ENCODE measurements around the gene APMAP. TPM values are rescaled to one million over a fixed set of nuclear protein-coding genes. Genes with fewer than 3 reads are reported as not detected.

Gene APMAP
- polyA plus RNA-seq, 1 of the 3 experiments (the other 2 are of a cell fraction): 107 TPM

DNA sequence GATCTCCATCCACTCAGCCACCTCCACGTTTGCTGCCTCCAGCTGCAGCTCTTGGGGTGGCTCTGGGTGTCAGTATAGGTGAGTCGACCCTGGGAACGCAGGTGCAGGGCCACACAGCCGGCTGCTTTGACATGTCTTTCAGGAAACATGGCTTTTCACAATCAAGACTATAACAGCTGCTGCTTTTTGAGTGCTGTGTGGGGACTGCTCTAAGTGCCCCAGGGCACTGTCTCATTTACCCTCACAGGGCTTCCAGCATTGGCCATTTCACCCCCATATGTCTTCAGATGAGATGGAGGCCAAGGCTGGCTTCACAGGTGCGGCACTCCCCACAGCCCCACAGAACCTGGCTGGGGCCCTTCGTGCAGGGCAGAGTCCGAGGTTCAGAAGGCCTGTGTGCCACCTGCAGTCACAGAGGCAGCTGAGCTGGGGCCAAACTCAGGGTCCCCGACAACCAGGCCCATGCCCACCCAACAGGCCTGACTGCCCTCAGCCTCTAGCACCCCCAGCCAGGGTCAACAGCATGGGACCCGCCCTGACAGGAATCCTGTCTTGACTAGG lies 58.4 kb downstream of the APMAP start:
- Histone ChIP-seq H3K4me1 (ENCODE audit: control insufficient read depth in 1 of 2, insufficient read depth in 2 of 2, low read depth in 1 of 2, low read length in 1 of 2) (no peaks in the 10 kb centered on the region), H3K4me3 (ENCODE audit: low read depth in 2 of 2, low read length in 1 of 2) (no peak overlapping the region), H3K9me3 (no peaks in the 10 kb centered on the region), H3K36me3 (replicated peaks in 1 of 2; ENCODE audit: control insufficient read depth in 1 of 2, insufficient read depth in 2 of 2, low read length in 1 of 2) (no peaks in the 10 kb centered on the region), H3K79me2 (ENCODE audit: insufficient read depth) (no peaks in the 10 kb centered on the region), H3K4me2 (no peak overlapping the region), H4K20me1 (ENCODE audit: insufficient read depth) (no peaks in the 10 kb centered on the region), H3K27ac (ENCODE audit: low read depth in 2 of 2, low read length in 1 of 2) (no peak overlapping the region), H3K27me3 (ENCODE audit: insufficient read depth) (no peaks in the 10 kb centered on the region), H2AFZ (ENCODE audit: low read depth) (no peak overlapping the region), H3K9ac (no peak overlapping the region), H3K9me2 (no peaks in the 10 kb centered on the region), H3F3A (replicated peaks; ENCODE audit: insufficient read depth) (no peaks in the 10 kb centered on the region)
- DNase-seq: no peak
- no peak for TF ChIP-seq GABPA (IDR thresholded peaks at IDR 0.05; ENCODE audit: low read depth)
- TF ChIP-seq, protein P1, sequence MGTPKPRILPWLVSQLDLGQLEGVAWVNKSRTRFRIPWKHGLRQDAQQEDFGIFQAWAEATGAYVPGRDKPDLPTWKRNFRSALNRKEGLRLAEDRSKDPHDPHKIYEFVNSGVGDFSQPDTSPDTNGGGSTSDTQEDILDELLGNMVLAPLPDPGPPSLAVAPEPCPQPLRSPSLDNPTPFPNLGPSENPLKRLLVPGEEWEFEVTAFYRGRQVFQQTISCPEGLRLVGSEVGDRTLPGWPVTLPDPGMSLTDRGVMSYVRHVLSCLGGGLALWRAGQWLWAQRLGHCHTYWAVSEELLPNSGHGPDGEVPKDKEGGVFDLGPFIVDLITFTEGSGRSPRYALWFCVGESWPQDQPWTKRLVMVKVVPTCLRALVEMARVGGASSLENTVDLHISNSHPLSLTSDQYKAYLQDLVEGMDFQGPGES (IDR thresholded peaks at IDR 0.05; ENCODE audit: low read depth, low read length): no peak
- no peak for TF ChIP-seq FOXJ3 (CRISPR knock-in tag; IDR thresholded peaks at IDR 0.05)
- TF ChIP-seq RCOR1 (IDR thresholded peaks at IDR 0.05; ENCODE audit: low read length): no peak
- no peak for TF ChIP-seq MEF2A (IDR thresholded peaks at IDR 0.05; ENCODE audit: borderline replicate concordance, low read depth)
- TF ChIP-seq EZH2phosphoT487 (IDR thresholded peaks at IDR 0.05; ENCODE audit: borderline replicate concordance, low read depth): no peak
- TF ChIP-seq NFIC (IDR thresholded peaks at IDR 0.05; ENCODE audit: borderline replicate concordance): no peak
- TF ChIP-seq FOXM1 (IDR thresholded peaks at IDR 0.05; ENCODE audit: low read depth): no peak
- TF ChIP-seq YY1 (IDR thresholded peaks at IDR 0.05; ENCODE audit: low read depth): no peak
- 20% methylated on average over 4 of the region's 9 CpGs for WGBS (ENCODE audit: low lambda C conversion rate)
- CTCF ChIA-PET: no interaction called here
- POLR2A ChIA-PET: no interaction called here

DNA sequence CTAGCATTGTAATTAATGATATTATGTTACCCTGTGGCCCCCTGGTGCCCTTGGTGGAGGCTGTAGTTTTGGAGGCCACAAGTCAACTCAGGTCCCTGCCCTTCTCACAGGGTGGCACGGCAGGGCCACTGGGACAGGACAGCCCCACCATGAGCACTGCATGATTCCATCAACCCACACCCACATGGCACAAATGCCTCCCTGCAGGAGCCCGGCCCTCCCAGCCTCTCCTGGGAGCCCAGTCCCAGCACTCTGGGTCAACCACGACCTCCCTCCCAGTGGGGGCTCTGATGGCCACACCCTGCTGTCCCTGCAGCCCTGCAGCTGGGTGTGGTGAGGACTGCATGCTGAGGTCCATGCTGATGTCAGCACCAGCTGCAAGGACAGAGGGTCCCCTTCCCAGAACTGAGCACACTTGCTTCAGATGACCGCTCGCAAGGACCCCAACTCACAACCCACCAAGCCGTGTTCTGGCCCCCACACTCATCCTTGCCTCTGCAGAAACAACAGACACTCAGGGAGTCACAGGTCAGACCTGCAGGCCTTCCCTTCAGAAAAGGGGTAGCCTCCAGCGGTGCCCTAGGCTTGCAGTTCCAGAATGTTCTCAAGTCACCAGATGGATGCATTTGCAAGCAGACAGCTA lies 59.2 kb downstream of the APMAP start:
- no peak overlapping the region for H3K4me3 ChIP-seq (ENCODE audit: low read depth in 2 of 2, low read length in 1 of 2)
- no peak overlapping the region for H3K9ac ChIP-seq
- DNase-seq: no peak
- no peak overlapping the region for H2AFZ ChIP-seq (ENCODE audit: low read depth)
- H3K4me2 ChIP-seq: no peak overlapping the region
- CTCF ChIA-PET: interaction anchor here (3.0 kb wide), 1 partner anchor 15 kb away, joined by 13 read pairs; no protein-coding TSS in a partner anchor
- TF ChIP-seq, protein P2, sequence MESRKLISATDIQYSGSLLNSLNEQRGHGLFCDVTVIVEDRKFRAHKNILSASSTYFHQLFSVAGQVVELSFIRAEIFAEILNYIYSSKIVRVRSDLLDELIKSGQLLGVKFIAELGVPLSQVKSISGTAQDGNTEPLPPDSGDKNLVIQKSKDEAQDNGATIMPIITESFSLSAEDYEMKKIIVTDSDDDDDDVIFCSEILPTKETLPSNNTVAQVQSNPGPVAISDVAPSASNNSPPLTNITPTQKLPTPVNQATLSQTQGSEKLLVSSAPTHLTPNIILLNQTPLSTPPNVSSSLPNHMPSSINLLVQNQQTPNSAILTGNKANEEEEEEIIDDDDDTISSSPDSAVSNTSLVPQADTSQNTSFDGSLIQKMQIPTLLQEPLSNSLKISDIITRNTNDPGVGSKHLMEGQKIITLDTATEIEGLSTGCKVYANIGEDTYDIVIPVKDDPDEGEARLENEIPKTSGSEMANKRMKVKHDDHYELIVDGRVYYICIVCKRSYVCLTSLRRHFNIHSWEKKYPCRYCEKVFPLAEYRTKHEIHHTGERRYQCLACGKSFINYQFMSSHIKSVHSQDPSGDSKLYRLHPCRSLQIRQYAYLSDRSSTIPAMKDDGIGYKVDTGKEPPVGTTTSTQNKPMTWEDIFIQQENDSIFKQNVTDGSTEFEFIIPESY (IDR thresholded peaks at IDR 0.05; ENCODE audit: borderline replicate concordance, low read depth): no peak
- TF ChIP-seq TCF12 (IDR thresholded peaks at IDR 0.05) (no peak), TAF1 (IDR thresholded peaks at IDR 0.05; ENCODE audit: borderline replicate concordance, low read depth, low read length) (no peak), JUND (IDR thresholded peaks at IDR 0.05) (no peak), NFIC (IDR thresholded peaks at IDR 0.05; ENCODE audit: borderline replicate concordance) (no peak), MXI1 (IDR thresholded peaks at IDR 0.05; ENCODE audit: low read depth, low read length) (no peak), GABPA (IDR thresholded peaks at IDR 0.05; ENCODE audit: low read depth) (no peak), EP300 (IDR thresholded peaks at IDR 0.05; ENCODE audit: borderline replicate concordance in 1 of 2, low read depth in 1 of 2, low read length in 1 of 2) (no peak), MEF2A (IDR thresholded peaks at IDR 0.05; ENCODE audit: borderline replicate concordance, low read depth) (no peak)
- TF ChIP-seq, protein P3, sequence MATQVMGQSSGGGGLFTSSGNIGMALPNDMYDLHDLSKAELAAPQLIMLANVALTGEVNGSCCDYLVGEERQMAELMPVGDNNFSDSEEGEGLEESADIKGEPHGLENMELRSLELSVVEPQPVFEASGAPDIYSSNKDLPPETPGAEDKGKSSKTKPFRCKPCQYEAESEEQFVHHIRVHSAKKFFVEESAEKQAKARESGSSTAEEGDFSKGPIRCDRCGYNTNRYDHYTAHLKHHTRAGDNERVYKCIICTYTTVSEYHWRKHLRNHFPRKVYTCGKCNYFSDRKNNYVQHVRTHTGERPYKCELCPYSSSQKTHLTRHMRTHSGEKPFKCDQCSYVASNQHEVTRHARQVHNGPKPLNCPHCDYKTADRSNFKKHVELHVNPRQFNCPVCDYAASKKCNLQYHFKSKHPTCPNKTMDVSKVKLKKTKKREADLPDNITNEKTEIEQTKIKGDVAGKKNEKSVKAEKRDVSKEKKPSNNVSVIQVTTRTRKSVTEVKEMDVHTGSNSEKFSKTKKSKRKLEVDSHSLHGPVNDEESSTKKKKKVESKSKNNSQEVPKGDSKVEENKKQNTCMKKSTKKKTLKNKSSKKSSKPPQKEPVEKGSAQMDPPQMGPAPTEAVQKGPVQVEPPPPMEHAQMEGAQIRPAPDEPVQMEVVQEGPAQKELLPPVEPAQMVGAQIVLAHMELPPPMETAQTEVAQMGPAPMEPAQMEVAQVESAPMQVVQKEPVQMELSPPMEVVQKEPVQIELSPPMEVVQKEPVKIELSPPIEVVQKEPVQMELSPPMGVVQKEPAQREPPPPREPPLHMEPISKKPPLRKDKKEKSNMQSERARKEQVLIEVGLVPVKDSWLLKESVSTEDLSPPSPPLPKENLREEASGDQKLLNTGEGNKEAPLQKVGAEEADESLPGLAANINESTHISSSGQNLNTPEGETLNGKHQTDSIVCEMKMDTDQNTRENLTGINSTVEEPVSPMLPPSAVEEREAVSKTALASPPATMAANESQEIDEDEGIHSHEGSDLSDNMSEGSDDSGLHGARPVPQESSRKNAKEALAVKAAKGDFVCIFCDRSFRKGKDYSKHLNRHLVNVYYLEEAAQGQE (IDR thresholded peaks at IDR 0.05; ENCODE audit: low read depth, low read length): no peak
- H3K27me3 ChIP-seq (ENCODE audit: insufficient read depth): no peaks in the 10 kb centered on the region
- no peaks in the 10 kb centered on the region for H3K9me3 ChIP-seq
- POLR2A ChIA-PET: no interaction called here
- 20% methylated on average over 2 of the region's 7 CpGs for WGBS (ENCODE audit: low lambda C conversion rate)
- no peaks in the 10 kb centered on the region for H4K20me1 ChIP-seq (ENCODE audit: insufficient read depth)
- H3K4me1 ChIP-seq (ENCODE audit: control insufficient read depth in 1 of 2, insufficient read depth in 2 of 2, low read depth in 1 of 2, low read length in 1 of 2): no peaks in the 10 kb centered on the region
- H3K36me3 ChIP-seq (replicated peaks in 1 of 2; ENCODE audit: control insufficient read depth in 1 of 2, insufficient read depth in 2 of 2, low read length in 1 of 2): no peaks in the 10 kb centered on the region
- H3K9me2 ChIP-seq: no peaks in the 10 kb centered on the region
- no peaks in the 10 kb centered on the region for H3K79me2 ChIP-seq (ENCODE audit: insufficient read depth)
- no peaks in the 10 kb centered on the region for H3F3A ChIP-seq (replicated peaks; ENCODE audit: insufficient read depth)
- no peak overlapping the region for H3K27ac ChIP-seq (ENCODE audit: low read depth in 2 of 2, low read length in 1 of 2)
